Neural progenitor cell (in vitro differentiated cells): ENCODE results near the gene DCLRE1A.

ENCODE experiments used
- EZH2 ChIP-seq: fragments of 200-600 bp; sonication (generic); IDR thresholded peaks from 2 replicates; pipeline ENCODE4 v1.6.1; 2017; ENCODE audit warnings: antibody characterized with exemption, mild to moderate bottlenecking, moderate library complexity
- TF ChIP-seq, protein P1 (sequence below): fragments of 200-600 bp; sonication (generic); IDR thresholded peaks from 2 replicates; pipeline ENCODE4 v1.5.1; 2017; ENCODE audit warnings: antibody characterized with exemption, mild to moderate bottlenecking

GRCh38 chr10:113872139-113873030, 18.5 kb upstream of the DCLRE1A start:
- TF ChIP-seq, protein P1, sequence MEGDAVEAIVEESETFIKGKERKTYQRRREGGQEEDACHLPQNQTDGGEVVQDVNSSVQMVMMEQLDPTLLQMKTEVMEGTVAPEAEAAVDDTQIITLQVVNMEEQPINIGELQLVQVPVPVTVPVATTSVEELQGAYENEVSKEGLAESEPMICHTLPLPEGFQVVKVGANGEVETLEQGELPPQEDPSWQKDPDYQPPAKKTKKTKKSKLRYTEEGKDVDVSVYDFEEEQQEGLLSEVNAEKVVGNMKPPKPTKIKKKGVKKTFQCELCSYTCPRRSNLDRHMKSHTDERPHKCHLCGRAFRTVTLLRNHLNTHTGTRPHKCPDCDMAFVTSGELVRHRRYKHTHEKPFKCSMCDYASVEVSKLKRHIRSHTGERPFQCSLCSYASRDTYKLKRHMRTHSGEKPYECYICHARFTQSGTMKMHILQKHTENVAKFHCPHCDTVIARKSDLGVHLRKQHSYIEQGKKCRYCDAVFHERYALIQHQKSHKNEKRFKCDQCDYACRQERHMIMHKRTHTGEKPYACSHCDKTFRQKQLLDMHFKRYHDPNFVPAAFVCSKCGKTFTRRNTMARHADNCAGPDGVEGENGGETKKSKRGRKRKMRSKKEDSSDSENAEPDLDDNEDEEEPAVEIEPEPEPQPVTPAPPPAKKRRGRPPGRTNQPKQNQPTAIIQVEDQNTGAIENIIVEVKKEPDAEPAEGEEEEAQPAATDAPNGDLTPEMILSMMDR: no peak
- TF ChIP-seq EZH2: no peak
